GM21529 (cell line): ENCODE measurements around the gene DPH2.

Source experiments
- ATAC-seq: cut with Tn5 transposase; IDR thresholded peaks from one replicate; pipeline ENCODE4 v1.9.1; 2021; ENCODE audit not compliant: unreplicated experiment

Gene DPH2

GRCh38 chr1:43965316-43965715, 4.5 kb upstream of the DPH2 start:
- no peak for ATAC-seq

GRCh38 chr1:43968348-43968948, 1.4 kb upstream of the DPH2 start:
- ATAC-seq: no peak

GRCh38 chr1:43969416-43969745, 429 bp upstream of the DPH2 start:
- ATAC-seq: no peak

GRCh38 chr1:43970502-43970901, 692 bp downstream of the DPH2 start:
- ATAC-seq: no peak

- no peak for ATAC-seq
Measured at GRCh38 chr1:43970911-43971310, 1.1 kb downstream of the DPH2 start.

GRCh38 chr1:43971336-43971980, 1.6 kb downstream of the DPH2 start:
- no peak for ATAC-seq

GRCh38 chr1:43973981-43974442, 4.2 kb downstream of the DPH2 start:
- ATAC-seq: peak; percentile 0

- ATAC-seq: peak; percentile 70
Measured at GRCh38 chr1:43974443-43975248, 4.8 kb downstream of the DPH2 start, which contains the start of gene ATP6V0B. ATP6V0B (plus strand) TSS chr1:43974960; CDS start chr1:43975041, 81 bp downstream.

- no peak for ATAC-seq
Measured at GRCh38 chr1:43975249-43975961, 5.6 kb downstream of the DPH2 start.

GRCh38 chr1:43976045-43976444, 6.2 kb downstream of the DPH2 start:
- no peak for ATAC-seq

GRCh38 chr1:43976890-43977289, 7.1 kb downstream of the DPH2 start:
- no peak for ATAC-seq

- no peak for ATAC-seq
Measured at GRCh38 chr1:43977376-43978263, 7.8 kb downstream of the DPH2 start.

- no peak for ATAC-seq
Measured at GRCh38 chr1:43978264-43978550, 8.4 kb downstream of the DPH2 start.

- ATAC-seq: no peak
Measured at GRCh38 chr1:43978551-43979260, 8.9 kb downstream of the DPH2 start, which contains the start of gene B4GALT2. B4GALT2 (plus strand) TSS chr1:43979210; CDS start chr1:43981161, 1,951 bp downstream.

- no peak for ATAC-seq
Measured at GRCh38 chr1:43979261-43979527, 9.4 kb downstream of the DPH2 start.

GRCh38 chr1:43979528-43980254, 9.9 kb downstream of the DPH2 start:
- ATAC-seq: no peak

- no peak for ATAC-seq
Measured at GRCh38 chr1:43980255-43981134, 10.7 kb downstream of the DPH2 start.

GRCh38 chr1:43981135-43981491, 11.3 kb downstream of the DPH2 start:
- no peak for ATAC-seq

GRCh38 chr1:43981636-43982035, 11.8 kb downstream of the DPH2 start:
- ATAC-seq: no peak
